ACC112 (cell line): ENCODE results near the gene SMARCC1.

Experiments
- H2AFZ ChIP-seq: fragments of 200-600 bp; sonication (generic); one replicate; pipeline ENCODE4 v1.6.0; 2017; ENCODE audit warnings: antibody characterized with exemption, low read length; ENCODE audit not compliant: unreplicated experiment
- H3K27ac ChIP-seq: fragments of 200-600 bp; sonication (generic); 2 replicates; pipeline ENCODE4 v1.5.1; 2014; ENCODE audit warnings: low read depth, mild to moderate bottlenecking, antibody characterized with exemption, low read length, moderate library complexity
- H3K27me3 ChIP-seq: fragments of 200-600 bp; sonication (generic); 2 replicates; pipeline ENCODE4 v1.6.1; 2014; ENCODE audit warnings: mild to moderate bottlenecking, antibody characterized with exemption, low read length, moderate library complexity, mixed read lengths; ENCODE audit not compliant: insufficient read depth
- H3K36me3 ChIP-seq: fragments of 200-600 bp; sonication (generic); 2 replicates; pipeline ENCODE4 v1.6.1; 2016; ENCODE audit warnings: mild to moderate bottlenecking, antibody characterized with exemption, low read length, moderate library complexity, mixed read lengths; ENCODE audit not compliant: insufficient read depth
- H3K4me1 ChIP-seq: fragments of 200-600 bp; sonication (generic); one replicate; pipeline ENCODE4 v1.6.1; 2016; ENCODE audit warnings: low read length, mixed read lengths; ENCODE audit not compliant: insufficient read depth, unreplicated experiment, control insufficient read depth
- H3K4me3 ChIP-seq: fragments of 200-600 bp; sonication (generic); 2 replicates; pipeline ENCODE4 v1.5.1; 2014; ENCODE audit warnings: mild to moderate bottlenecking, low read depth, low read length
- H3K79me2 ChIP-seq: fragments of 200-600 bp; sonication (generic); one replicate; pipeline ENCODE4 v1.6.0; 2016; ENCODE audit warnings: low read length; ENCODE audit not compliant: control insufficient read depth, unreplicated experiment, insufficient read depth

SMARCC1 gene

GRCh38 chr3:47799733-47800132, 18.0 kb upstream of the SMARCC1 start:
- Histone ChIP-seq H3K4me3 (no peak overlapping the region), H3K4me1 (peaks cover 17% of the 10 kb centered on the region), H3K79me2 (peaks cover 12% of the 10 kb centered on the region), H2AFZ (no peak overlapping the region), H3K36me3 (no peaks in the 10 kb centered on the region), H3K27ac (no peak overlapping the region), H3K27me3 (no peaks in the 10 kb centered on the region)

- no peaks in the 10 kb centered on the region for H3K79me2 ChIP-seq
- no peak overlapping the region for H3K4me3 ChIP-seq
- no peak overlapping the region for H3K27ac ChIP-seq
These were observed 12.9 kb upstream of the SMARCC1 start for GRCh38 chr3:47794544-47794943.

GRCh38 chr3:47792699-47793098, 11.0 kb upstream of the SMARCC1 start:
- no peaks in the 10 kb centered on the region for H3K4me1 ChIP-seq
- no peaks in the 10 kb centered on the region for H3K27me3 ChIP-seq
- H3K36me3 ChIP-seq = no peaks in the 10 kb centered on the region
- no peak overlapping the region for H3K27ac ChIP-seq
- no peak overlapping the region for H3K4me3 ChIP-seq
- H3K79me2 ChIP-seq = no peaks in the 10 kb centered on the region
- no peak overlapping the region for H2AFZ ChIP-seq

More at GRCh38 chr3:47794544-47794943, 12.9 kb upstream of the SMARCC1 start:
- Histone ChIP-seq H2AFZ (no peak overlapping the region), H3K36me3 (no peaks in the 10 kb centered on the region), H3K4me1 (no peaks in the 10 kb centered on the region), H3K27me3 (no peaks in the 10 kb centered on the region)

GRCh38 chr3:47791193-47791855, 9.6 kb upstream of the SMARCC1 start:
- Histone ChIP-seq H3K4me3 (no peak overlapping the region), H3K4me1 (no peaks in the 10 kb centered on the region), H3K79me2 (no peaks in the 10 kb centered on the region), H2AFZ (no peak overlapping the region), H3K27me3 (no peaks in the 10 kb centered on the region), H3K36me3 (no peaks in the 10 kb centered on the region), H3K27ac (no peak overlapping the region)

GRCh38 chr3:47783673-47784072, 2.0 kb upstream of the SMARCC1 start:
- Histone ChIP-seq H3K4me1 (peaks cover 15% of the 10 kb centered on the region), H2AFZ (no peak overlapping the region), H3K27ac (no peak overlapping the region), H3K4me3 (no peak overlapping the region), H3K27me3 (no peaks in the 10 kb centered on the region), H3K36me3 (no peaks in the 10 kb centered on the region), H3K79me2 (peaks cover 28% of the 10 kb centered on the region)

- Histone ChIP-seq H3K79me2 (peaks cover 38% of the 10 kb centered on the region), H3K4me3 (peak overlapping the region; percentile 98), H2AFZ (peak overlapping the region; percentile 57), H3K36me3 (no peaks in the 10 kb centered on the region), H3K4me1 (peaks cover 15% of the 10 kb centered on the region), H3K27me3 (no peaks in the 10 kb centered on the region), H3K27ac (peak overlapping the region; percentile 91)
These were observed 984 bp upstream of the SMARCC1 start for GRCh38 chr3:47782446-47783308.

GRCh38 chr3:47780741-47781684, 680 bp downstream of the SMARCC1 start:
- H2AFZ ChIP-seq = peak overlapping the region; percentile 95
- peak overlapping the region; percentile 98 for H3K4me3 ChIP-seq
- peak overlapping the region; percentile 91 for H3K27ac ChIP-seq
- peaks cover 51% of the 10 kb centered on the region for H3K79me2 ChIP-seq
- H3K4me1 ChIP-seq = peaks cover 15% of the 10 kb centered on the region
- no peaks in the 10 kb centered on the region for H3K36me3 ChIP-seq
- H3K27me3 ChIP-seq = no peaks in the 10 kb centered on the region

- no peak overlapping the region for H3K4me3 ChIP-seq
- H3K27ac ChIP-seq = no peak overlapping the region
These were observed 2.9 kb downstream of the SMARCC1 start for GRCh38 chr3:47778746-47779145.

GRCh38 chr3:47772788-47773187, 8.9 kb downstream of the SMARCC1 start:
- H3K4me1 ChIP-seq = peaks cover 2% of the 10 kb centered on the region
- no peak overlapping the region for H2AFZ ChIP-seq
- H3K79me2 ChIP-seq = peaks cover 48% of the 10 kb centered on the region
- no peaks in the 10 kb centered on the region for H3K27me3 ChIP-seq
- peaks cover 12% of the 10 kb centered on the region; the same call in 1 of the 2 replicates for H3K36me3 ChIP-seq
- H3K27ac ChIP-seq = no peak overlapping the region
- no peak overlapping the region for H3K4me3 ChIP-seq

More at GRCh38 chr3:47778746-47779145, 2.9 kb downstream of the SMARCC1 start:
- Histone ChIP-seq H3K27me3 (no peaks in the 10 kb centered on the region), H2AFZ (no peak overlapping the region), H3K79me2 (peaks cover 71% of the 10 kb centered on the region), H3K4me1 (peaks cover 18% of the 10 kb centered on the region), H3K36me3 (no peaks in the 10 kb centered on the region)

- H3K79me2 ChIP-seq = peaks cover 43% of the 10 kb centered on the region
- no peak overlapping the region for H3K4me3 ChIP-seq
- H3K4me1 ChIP-seq = peaks cover 2% of the 10 kb centered on the region
- peaks cover 12% of the 10 kb centered on the region; the same call in 1 of the 2 replicates for H3K36me3 ChIP-seq
- no peak overlapping the region for H3K27ac ChIP-seq
- no peak overlapping the region for H2AFZ ChIP-seq
- H3K27me3 ChIP-seq = no peaks in the 10 kb centered on the region
These were observed 9.6 kb downstream of the SMARCC1 start for GRCh38 chr3:47772047-47772446.
